NCI-H187 treated with DMSO at 0.1 percent for 48 hours (cell line): ENCODE results near the gene TPM4.
"Not testable (repeated sequence)": the region's sequence is repeated elsewhere in the genome, so short reads cannot be mapped to it uniquely, and the experiment has no call there.

ENCODE experiments used
- DNase-seq: peaks from one replicate; lab custom pipeline; 2025; lab: John Stamatoyannopoulos, UW

TPM4 gene

DNA sequence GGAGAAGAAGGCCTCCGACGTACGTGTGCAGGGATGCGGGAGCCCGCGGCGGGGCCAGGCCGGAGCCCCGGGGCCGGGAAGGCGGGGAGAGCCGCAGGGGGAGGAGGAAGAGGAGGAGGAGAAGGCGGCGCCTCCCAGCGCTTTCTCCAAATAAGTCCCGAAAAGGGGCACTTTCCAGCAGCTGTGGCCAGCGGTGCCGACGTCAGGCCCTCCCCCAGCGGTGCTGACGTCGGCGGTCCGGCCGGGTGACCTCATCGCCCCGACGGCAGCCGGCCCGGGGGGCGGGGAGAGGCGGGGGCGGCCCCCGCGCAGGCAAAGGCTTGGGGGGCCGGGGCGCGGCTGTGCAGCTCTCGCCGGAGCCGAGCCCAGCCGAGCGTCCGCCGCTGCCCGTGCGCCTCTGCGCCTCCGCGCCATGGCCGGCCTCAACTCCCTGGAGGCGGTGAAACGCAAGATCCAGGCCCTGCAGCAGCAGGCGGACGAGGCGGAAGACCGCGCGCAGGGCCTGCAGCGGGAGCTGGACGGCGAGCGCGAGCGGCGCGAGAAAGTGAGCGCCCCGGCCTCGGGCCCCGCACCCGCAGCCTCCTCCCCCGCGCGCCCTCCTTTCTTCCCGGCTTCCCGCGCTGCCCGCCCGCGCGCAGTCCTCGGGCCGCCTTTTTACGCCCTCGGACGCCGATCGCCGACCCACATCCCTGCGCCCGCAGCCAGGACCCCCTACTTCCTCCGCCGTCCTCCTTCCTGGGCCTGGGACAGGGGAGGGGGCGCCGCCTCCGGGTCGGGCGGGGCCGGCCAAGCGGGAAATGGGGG lies at the start of gene TPM4:
Gene TPM4 (plus strand): TSS at position 342 of the 804 bp plus-strand sequence. CDS start 71 bp downstream, at position 413.
- no peak for DNase-seq

DNA sequence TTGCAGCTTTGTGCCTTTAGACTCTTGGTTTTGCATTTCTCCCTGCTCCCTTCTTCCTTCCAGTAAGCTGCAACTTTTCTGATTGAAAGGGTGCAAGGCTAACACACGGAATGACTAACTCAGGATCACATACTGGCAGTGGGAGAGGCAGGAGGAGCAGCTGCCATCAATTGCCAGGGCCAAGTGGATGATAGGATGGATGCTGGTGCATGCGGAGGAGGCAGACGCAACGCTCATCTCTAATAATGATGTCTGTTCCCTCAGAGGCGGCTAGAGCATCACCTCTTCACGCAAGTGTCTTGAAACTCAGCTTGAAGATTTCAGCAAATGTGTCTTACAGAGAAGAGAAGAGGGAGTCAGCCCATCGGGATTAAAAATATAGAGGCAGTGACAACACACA lies 49.5 kb upstream of the TPM4 start:
- DNase-seq: no peak

DNA sequence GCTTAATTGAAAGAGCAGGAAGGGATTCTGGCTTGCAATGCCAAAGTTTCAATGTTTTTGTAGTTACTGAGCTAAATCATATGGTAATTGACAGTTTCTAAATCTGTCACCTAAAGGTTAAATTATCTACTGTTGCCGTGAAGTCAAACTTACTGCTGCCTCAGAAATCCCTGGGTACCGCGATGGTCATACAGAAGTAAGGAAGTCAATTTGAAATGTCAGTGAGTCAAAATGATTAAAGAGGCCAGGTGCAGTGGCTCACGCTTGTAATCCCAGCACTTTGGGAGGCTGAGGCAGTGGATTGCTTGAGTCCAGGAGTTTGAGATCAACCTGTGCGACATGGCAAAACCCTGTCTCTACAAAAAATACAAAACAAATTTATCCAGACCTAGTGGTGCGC lies 48.8 kb upstream of the TPM4 start:
- no peak for DNase-seq

DNA sequence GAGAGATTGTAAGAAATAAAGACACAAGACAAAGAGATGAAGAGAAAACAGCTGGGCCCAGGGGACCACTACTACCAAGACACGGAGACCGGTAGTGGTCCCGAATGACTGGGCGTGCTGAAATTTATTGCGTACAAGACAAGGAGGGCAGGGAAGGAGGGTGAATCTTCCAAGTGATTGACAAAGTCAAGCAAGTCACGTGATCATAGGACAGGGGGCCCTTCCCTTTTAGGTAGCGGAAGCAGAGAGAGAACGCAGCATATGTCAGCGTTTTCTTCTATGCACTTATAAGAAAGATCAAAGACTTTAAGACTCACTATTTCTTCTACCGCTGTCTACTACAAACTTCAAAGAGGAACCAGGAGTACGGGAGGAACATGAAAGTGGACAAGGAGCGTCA lies 46.1 kb upstream of the TPM4 start:
- not testable (repeated sequence) for DNase-seq

DNA sequence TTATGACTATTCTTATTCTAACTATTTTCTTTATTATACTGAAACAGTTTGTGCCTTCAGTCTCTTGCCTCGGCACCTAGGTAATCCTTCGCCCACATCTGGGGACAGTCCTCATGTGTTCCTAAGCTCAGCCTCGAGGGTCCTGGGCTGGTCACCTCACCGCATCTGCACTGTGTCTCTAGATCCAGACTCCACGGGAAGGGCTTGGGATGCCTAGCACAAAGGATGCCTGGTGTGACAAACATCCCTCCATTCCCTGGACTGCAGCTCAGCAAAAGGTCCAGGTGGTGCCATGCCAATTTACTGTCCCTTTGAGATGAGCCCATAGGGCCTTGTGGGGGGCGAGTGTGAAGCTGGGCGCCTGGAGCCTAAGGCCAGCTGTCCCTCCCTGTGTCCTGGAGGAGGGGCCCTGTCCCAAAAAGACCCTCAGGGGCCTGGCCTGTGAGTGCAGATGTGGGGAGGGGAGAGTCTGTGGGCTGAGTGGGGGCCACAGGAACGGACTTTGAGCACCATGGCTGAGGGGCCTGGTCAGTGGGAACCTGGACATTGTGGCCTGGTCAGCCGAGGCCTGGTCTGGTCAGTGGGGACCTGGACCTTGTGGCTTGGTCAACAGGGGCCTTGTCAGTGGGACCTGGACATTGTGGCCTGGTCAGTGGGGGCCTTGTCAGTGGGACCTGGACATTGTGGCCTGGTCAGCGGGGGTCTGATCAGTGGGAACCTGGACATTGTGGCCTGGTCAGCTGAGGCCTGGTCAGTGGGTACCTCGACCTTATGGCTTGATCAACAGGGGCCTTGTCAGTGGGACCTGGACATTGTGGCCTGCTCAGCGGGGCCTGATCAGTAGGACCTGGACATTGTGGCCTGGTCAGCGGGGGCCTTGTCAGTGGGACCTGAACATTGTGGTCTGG lies 45.1 kb upstream of the TPM4 start:
- no peak for DNase-seq

DNA sequence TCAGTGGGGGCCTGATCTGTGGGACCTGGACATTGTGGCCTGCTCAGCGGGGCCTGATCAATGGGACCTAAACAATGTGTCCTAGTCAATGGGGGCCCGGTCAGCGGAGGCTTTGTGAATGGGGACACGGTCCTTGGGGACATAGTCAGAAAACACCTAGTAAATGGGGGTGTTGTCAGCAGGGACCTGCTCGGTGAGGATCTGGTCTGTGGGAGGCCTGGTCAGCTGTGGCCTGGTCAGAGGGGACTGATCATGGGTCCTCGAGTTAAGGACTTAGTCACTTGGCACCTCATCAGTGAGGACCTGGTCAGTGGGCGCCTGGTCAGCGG lies 44.5 kb upstream of the TPM4 start:
- no peak for DNase-seq

DNA sequence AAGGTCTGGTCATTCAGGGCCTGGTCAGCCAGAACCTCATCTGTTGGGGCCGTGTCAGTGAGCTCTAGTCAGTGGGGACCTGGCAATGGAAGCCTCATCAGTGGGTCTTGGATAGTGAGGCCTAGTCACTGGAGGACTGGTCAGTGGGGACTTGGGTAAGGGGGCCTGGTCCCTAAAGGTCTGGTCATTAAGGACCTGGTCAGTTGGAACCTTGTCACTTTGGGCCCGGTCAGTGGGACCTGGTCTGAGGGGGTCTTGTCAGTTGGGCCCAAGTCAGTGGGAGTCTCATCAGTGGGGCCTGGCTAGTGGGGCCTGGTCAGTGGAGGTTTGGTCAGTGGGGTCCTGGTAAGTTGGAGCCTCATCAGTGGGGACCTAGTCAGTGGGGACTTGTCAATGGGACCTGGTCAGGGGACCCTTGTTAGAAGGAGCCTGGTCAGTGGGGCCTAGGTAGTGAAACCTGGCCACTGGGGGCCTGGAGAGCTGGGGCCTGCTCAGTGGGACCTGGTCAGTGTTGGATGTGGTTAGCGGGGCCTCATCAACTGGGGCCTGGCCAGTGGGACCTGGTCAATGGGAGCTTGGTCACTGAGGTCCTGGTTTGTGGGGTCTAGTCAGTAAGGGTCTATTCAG lies 43.7 kb upstream of the TPM4 start:
- DNase-seq: no peak

DNA sequence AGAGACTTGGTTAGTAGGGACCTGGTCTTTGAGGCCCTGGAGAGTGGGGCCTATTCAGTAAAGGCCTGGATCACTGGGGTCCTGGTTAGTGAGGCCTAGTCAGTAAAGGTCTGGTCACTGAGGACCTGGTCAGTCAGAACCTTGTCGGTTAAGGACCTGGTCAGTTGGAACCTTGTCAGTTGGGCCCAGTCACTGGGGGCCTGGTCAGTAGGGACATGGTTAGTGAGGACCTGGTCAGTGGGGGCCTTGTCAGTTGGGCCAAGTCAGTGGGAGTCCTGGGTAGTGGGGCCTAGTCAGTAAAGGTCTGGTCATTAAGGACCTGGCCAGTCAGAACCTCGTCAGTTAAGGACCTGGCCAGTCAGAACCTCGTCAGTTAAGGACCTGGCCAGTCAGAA lies 43.2 kb upstream of the TPM4 start:
- no peak for DNase-seq

DNA sequence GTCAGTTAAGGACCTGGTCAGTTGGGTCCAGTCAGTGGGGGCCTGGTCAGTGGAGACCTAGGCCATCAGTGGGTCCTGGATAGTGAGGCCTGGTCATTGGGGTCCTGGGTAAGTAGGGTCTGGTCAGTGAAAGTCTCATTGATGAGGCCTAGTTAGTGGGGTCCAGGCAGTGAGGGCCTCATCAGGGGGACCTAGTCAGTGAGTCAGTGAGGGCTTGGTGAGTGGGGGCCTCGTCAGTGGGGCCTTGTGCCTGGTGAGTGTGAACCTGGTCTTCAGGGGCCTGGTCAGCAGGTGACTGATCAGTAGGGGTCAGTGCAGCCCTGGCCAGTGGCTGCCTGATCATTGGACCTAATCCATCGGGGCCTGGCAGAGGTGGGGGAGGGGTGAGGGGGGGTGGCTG lies 42.6 kb upstream of the TPM4 start:
- DNase-seq: no peak

DNA sequence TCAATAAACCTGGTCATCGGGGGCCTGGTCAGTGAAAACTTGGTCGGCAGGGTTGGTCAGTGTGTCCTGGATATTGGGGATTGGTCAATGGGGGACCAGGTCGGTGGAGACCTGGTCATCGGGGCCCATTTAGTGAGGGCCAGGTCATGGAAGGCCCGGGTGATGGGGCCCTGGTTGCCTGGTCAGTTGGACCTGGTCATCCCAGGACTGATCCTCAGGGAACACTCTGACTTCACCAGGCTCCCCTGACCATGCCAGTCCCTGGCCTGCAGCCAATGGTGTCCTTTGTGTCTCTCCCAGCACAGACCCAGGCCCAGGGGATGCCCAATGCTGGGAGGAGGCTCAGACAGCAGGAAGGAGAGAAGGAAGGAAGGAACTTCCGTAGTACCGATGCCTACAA lies 42.1 kb upstream of the TPM4 start:
- DNase-seq: no peak

DNA sequence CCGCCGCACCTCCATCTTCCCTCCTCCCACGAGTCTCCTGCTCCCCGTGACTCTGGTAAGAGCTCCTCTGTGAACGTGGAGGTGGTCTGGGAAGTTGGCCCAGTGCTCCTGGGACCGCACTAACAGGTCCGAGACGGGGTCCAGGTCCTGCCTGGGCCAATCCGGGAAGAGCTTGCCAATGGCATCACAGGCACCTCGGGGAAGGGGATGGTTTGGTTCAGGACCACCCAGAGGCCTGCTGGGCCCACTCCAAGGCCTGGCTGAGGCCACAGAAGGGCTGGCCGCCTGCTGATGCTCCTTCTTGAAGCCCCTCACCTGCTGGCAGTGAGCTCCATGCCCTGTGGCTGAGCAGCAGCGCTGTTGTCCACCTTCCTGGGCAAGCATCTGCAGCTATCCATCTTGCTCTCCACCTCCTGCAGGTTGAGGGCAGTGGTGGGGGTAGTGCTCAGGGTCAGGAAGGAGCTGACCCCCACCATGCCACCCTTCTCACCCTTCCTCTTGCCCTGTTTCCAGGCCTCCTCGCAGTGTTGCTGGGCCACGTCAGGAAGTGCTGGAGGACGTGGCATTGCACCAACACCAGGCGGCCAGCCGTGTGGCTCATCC lies 41.2 kb upstream of the TPM4 start:
- DNase-seq: no peak

DNA sequence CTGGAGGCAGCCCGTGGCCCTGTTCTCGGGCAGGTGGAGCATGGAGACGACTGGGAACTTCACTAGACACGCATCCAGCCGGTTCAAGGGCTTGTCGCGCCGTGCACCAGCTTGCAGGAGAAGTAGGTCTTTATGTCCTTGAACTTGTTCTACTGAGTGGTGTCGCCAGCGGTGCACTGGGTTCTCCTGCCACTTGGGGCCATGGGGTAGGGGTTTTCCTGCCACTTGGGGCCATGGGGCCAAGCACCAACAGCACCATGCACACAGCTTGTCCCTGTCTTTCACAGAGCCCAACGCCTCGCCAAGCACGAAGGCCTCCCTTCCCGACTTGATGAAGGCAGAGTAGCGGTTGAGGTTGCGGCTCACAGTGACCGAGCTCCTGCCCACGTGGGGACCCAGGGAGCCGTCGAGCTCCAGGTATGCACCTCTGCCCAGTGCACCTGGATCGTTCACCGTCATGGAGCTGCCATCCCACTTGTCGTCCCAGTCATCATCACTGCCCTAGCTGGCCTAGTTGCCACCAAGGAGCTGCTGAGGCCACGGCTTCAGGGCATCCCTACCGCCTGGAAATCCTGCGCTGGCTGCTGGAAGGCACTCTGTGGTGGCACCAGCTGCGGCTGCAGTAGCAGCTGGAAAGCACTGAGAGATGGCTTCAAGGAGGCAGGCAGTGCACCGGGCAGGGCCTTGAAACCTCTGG lies 40.5 kb upstream of the TPM4 start:
- no peak for DNase-seq

DNA sequence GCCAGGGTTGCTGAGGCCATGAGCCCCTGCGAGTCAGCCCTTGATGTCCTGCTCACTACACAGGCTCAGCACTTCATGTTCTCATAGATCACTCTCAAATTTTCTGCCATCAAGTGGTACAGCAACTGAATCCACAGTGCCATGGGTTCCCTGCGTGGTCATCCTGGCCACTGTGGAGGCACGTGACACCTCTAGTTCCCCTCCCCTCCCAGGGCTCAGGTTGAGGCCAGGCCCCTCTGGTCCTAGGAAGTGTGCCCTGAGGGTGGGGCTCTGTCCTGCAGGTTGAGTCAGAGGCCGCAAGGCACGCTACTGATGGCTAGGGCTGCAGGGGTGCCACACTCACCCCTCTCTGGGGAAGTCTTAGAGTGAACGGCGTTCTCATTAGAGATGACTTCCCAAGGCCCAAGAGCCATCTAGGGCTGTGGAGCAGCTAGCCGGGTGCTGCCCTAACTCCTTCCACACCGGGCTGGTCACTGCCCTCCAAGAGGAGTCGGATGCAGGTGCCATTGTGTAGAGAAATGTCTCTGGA lies 39.8 kb upstream of the TPM4 start:
- no peak for DNase-seq

DNA sequence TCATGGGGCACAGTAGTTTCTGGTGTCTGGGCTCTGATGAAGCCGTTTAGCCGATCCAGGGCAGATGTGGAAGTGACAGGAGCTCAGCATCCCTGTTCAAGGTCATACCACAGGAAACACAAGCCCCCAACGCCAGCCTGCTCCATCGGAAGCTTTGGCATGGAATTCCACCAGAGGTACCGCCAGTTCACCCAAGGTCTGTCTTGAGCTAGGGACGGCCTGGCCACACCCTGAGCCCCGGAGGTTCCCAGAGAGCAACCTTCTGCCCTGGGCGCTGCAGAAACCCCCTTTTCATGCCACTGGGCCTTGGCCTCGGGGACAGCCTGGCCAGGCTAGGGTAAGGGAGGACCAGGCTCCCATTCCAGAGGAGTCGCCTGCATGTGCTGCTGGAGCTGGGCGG lies 39.4 kb upstream of the TPM4 start:
- no peak for DNase-seq

DNA sequence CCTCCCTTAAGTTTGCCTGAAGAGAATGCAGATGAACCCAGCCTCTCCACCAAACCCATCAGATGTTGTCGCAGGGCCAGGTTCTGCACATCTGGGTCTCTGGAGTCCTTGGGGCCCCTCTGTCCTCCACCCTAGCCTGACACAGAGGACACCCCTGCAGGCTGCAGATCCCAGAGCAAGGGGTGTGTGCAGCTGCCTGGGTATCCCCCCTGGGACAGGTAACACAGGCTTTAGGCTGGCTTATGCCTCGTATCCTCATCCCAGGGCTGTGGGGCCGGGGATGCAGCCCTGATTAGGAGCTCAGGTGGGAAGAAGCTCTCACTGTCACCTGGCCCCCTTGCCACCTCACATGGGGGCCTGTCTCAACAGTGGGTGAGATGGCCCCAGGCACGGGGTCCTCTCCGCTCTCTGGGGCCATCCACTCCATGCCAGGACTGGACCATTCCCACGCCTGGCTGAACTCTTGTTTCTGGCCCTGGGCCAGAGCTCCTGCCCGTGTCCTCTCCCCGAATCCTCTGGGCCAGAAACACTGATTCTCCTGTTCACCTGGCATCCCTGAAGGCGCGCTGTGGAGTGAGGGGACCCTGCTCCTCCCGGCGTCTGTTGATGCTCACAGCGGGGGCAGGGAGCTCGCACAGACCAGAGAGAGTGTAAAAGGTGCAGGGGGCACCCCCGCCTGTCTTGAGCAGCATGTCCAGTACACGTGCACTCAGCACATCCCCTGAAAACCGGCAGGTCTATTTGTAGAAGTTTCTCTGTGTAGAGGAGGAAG lies 38.7 kb upstream of the TPM4 start:
- DNase-seq: no peak

DNA sequence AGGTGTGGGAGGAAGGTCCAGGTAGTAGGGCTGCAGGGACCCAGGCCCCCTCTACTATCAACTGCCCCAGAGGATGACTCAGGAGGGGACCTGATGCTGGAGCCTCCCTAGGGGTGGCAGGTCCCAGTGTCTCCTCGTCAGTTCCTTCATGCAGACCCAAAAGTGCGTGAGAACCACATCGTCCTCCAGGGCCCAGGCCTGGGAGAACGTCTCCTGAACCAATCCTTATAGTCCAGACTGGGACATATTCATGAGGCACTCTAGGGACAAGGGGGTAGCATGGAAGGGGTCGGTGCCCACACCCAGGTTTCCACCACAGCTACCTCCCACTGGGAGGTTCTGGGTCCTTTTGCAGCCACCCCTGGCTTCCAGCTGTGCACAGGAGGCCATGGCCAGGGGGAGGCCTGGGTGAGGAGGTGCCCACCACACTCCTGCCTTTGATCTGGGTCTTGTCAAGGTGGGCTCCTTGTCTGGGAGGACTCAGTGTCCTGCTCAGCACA lies 38.0 kb upstream of the TPM4 start:
- no peak for DNase-seq

DNA sequence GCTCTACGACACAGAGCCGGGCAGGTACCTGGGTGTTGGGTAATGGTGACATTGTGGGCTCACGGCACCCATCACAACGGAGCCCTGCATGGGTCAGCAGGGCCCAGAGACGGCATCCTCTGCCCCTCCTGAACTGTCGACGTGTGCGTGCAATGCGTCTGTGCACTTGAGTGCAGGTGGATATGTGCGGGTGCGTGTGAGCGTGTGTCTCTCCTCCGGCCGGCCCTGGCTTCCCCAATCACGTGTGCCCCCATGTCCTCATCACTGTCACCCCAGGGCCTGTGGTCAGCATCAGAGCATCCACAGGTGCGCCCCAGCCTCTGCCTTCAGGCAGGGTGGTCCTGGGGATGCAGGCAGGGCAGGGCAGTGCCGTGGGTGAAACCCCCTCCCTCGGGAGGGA lies 37.2 kb upstream of the TPM4 start:
- no peak for DNase-seq

DNA sequence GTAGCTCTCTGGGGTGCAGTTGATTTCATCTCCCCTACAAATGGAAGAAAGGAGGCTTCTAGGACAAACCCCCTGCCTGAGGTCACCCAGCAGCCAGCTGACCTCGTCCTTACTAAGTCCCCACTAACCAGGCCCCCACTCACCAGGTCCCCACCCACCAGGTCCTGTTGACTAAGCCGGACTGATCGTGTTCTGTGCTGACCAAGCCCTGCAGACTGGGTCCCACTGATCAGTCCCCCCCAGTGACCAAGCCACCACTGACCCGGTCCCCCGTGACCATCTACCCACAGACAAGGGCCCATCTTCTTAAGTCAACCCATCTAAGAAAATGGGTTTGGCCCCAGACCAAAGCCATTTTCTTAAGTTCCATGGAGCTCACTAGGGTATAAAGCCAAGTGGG lies 36.8 kb upstream of the TPM4 start:
- DNase-seq: no peak

DNA sequence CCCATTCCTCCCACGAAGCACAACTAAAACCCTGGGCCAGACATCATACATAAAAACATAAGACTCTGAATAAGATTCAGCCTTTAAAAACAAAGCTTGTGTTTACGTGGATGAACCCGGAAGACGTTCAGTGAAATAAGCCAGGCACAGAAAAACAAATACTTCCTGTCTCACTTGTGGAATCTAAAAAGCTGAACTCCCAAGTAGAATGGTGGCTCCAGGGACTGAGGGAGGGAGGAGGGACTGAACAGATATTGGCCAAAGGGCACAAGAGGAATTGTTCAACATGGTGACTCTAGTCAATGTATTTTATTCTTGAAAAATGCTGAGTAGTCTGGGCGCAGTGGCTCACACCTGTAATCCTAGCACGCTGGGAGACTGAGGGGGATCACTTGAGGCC lies 35.7 kb upstream of the TPM4 start:
- no peak for DNase-seq

DNA sequence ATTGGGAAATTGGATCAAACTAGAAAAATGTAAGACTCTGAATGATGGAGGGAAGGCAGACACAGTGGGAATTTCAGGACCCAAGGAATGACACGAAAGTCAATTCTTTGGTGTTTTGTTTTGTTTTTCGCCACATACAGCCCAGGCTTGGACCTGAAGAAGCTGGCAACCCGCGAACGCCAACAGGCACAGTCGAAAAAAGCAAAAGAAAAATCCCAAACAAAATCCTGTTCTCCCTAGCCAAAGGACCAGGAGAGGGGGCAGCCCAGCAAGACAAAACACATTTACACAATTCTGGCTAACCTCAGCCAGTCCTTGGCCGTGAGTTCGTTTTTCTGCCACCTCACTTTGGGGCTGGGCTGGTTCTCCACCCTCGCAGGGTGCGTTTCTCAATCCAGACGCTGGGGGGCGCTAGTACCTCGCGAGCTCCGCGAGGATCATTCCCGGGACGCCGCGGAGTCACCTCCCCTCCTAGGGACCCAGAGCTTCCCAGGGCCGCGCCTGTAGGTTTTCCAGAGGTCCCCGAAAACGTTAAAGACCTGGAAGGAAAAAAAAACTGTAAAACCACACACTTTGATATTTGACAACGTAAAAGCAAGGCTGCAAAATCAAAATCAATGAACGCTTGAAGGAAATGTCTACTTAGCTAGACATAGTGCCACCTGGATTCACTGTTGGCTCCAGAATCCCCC lies 34.9 kb upstream of the TPM4 start:
- DNase-seq: no peak
